AG04449 (cell line): ENCODE results near the gene GLB1L.

Experiments
- CTCF ChIA-PET: fragments of 350-600 bp; formaldehyde crosslinking; extraction: SDS; loops from one replicate; lab custom pipeline; 2021; ENCODE audit warnings: antibody characterized with exemption; lab: Yijun Ruan, JAX
- POLR2A ChIA-PET: fragments of 400-600, 350-600 bp; formaldehyde crosslinking; extraction: SDS; loops from one replicate; lab custom pipeline; 2020; ENCODE audit warnings: antibody characterized with exemption, inconsistent platforms; lab: Yijun Ruan, JAX
- DNase-seq: peaks from one replicate; pipeline ENCODE4 v3.0.0-alpha.2; 2010; ENCODE audit warnings: low read depth, low spot score
- H3K4me3 ChIP-seq: 2 replicates; pipeline ENCODE4 v1.5.1; 2011; ENCODE audit warnings: low read depth, mild to moderate bottlenecking, control low read depth, low read length
- CTCF ChIP-seq: IDR thresholded peaks from one replicate; pipeline ENCODE4 v1.5.1; 2011; ENCODE audit warnings: mild to moderate bottlenecking, moderate library complexity, low read length, control low read depth, inconsistent platforms; ENCODE audit not compliant: insufficient read depth; ENCODE audit errors: missing control alignments

Gene GLB1L

GRCh38 chr2:219228911-219229304 lies 16.3 kb downstream of the GLB1L start:
- POLR2A ChIA-PET, result interaction anchor here (0.9 to 3.4 kb wide), 7 partner anchors 10 to 66 kb away, joined by 3 to 26 read pairs (median 8); partner anchors contain the start of genes ABCB6, DNAJB2, GLB1L and STK16
- no peak for DNase-seq
- CTCF ChIA-PET, result interaction anchor here (0.8 to 7.0 kb wide), 7 partner anchors 10 to 70 kb away, joined by 3 to 81 read pairs (median 9); partner anchors contain the start of genes ABCB6, NHEJ1 and ZFAND2B
- no peak for TF ChIP-seq CTCF
- H3K4me3 ChIP-seq, result peak overlapping the region; percentile 92

- ChIA-PET POLR2A (interaction anchor here (0.9 to 3.4 kb wide), 6 partner anchors 10 to 67 kb away, joined by 3 to 26 read pairs (median 6); partner anchors contain the start of genes ABCB6, DNAJB2, GLB1L and STK16), CTCF (interaction anchor here (0.6 to 7.0 kb wide), 7 partner anchors 9 to 123 kb away, joined by 3 to 81 read pairs (median 4); partner anchors contain the start of genes ABCB6 and NHEJ1)
- peak overlapping the region; percentile 92 for H3K4me3 ChIP-seq
- no peak for DNase-seq
- TF ChIP-seq CTCF, result no peak
Observed at GRCh38 chr2:219228041-219228910, 17.0 kb downstream of the GLB1L start.

- ChIA-PET POLR2A (no interaction called here), CTCF (interaction anchor here (7.0 kb wide), 1 partner anchor 68 kb away, joined by 81 read pairs; no protein-coding TSS in a partner anchor)
- DNase-seq, result no peak
- no peak for TF ChIP-seq CTCF
- H3K4me3 ChIP-seq, result no peak overlapping the region
Observed at GRCh38 chr2:219225350-219225749, 19.9 kb downstream of the GLB1L start.

- CTCF ChIA-PET, result interaction anchor here (0.7 to 1.3 kb wide), 2 partner anchors 65 to 72 kb away, joined by 4 to 12 read pairs; no protein-coding TSS in a partner anchor
Observed at GRCh38 chr2:219223831-219224610, 21.2 kb downstream of the GLB1L start.

GRCh38 chr2:219221957-219222518 lies 23.2 kb downstream of the GLB1L start:
- POLR2A ChIA-PET, result interaction anchor here (0.8 kb wide), 1 partner anchor 30 kb away, joined by 3 read pairs; no protein-coding TSS in a partner anchor
- TF ChIP-seq CTCF, result no peak
- DNase-seq, result no peak
- CTCF ChIA-PET, result interaction anchor here (0.8 to 3.3 kb wide), 4 partner anchors 9 to 73 kb away, joined by 3 to 11 read pairs (median 4); no protein-coding TSS in a partner anchor
- no peak overlapping the region for H3K4me3 ChIP-seq

More at GRCh38 chr2:219223831-219224610, 21.2 kb downstream of the GLB1L start:
- no peak for DNase-seq
- H3K4me3 ChIP-seq, result no peak overlapping the region
- POLR2A ChIA-PET, result no interaction called here
- TF ChIP-seq CTCF, result no peak
